Epithelial cell of esophagus (primary cell): Measurements from ENCODE around the gene NDRG4.

Experiments
- DNase-seq: peaks from one replicate; pipeline ENCODE4 v3.0.0; 2010; ENCODE audit warnings: low read depth
- H3K4me3 ChIP-seq: 2 replicates; pipeline ENCODE4 v1.5.1; 2011; ENCODE audit warnings: mild to moderate bottlenecking, low read length, control low read depth
- TF ChIP-seq, protein P1 (sequence below): IDR thresholded peaks from 2 replicates; pipeline ENCODE4 v1.5.1; 2011; ENCODE audit warnings: low read depth, mild to moderate bottlenecking, low read length, control low read depth, inconsistent platforms; ENCODE audit not compliant: insufficient read depth; ENCODE audit errors: missing control alignments

The NDRG4 gene

DNA sequence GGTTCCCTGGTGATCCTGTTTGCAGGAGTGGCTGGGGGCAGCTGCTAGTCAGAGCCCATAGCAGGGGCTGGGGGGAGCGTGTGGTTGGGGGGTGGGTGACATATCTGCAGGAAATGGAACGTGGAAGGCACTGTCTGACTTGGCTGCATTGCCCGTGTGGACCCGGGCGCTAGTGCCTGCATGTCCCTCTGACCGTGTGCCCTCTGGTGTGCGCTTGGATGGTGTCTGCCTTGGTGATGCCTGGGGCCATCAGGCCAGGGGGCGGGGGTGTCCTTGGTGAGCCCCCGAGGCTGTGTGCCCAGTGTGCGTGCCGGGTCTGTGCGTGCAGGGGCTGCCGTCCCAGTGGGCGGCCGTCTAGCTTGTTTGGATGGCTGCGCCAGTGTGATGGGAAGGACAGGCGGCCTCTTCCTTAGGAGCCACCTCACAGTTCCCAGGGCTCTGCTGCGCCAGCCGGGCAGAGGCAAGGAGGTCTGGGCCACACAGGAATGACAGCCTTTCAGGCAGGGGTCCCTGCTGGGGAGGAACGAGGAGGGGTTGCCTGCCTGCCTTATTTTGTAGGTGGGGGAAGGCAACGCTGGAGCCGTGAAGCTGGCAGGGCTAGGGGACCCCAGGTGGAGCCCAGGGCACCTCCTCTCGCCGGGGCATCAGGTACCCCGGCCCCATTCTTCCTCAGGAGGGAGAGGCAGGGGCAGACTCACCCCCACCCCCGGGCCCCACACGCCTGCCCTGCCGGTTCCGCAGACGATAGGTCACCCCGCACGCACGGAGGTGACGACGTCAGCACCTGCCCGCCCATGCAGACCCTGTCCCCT is 693 bp downstream of the NDRG4 start:
- H3K4me3 ChIP-seq = peak overlapping the region; percentile 35
- DNase-seq = no peak
- TF ChIP-seq, protein P1, sequence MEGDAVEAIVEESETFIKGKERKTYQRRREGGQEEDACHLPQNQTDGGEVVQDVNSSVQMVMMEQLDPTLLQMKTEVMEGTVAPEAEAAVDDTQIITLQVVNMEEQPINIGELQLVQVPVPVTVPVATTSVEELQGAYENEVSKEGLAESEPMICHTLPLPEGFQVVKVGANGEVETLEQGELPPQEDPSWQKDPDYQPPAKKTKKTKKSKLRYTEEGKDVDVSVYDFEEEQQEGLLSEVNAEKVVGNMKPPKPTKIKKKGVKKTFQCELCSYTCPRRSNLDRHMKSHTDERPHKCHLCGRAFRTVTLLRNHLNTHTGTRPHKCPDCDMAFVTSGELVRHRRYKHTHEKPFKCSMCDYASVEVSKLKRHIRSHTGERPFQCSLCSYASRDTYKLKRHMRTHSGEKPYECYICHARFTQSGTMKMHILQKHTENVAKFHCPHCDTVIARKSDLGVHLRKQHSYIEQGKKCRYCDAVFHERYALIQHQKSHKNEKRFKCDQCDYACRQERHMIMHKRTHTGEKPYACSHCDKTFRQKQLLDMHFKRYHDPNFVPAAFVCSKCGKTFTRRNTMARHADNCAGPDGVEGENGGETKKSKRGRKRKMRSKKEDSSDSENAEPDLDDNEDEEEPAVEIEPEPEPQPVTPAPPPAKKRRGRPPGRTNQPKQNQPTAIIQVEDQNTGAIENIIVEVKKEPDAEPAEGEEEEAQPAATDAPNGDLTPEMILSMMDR = no peak

DNA sequence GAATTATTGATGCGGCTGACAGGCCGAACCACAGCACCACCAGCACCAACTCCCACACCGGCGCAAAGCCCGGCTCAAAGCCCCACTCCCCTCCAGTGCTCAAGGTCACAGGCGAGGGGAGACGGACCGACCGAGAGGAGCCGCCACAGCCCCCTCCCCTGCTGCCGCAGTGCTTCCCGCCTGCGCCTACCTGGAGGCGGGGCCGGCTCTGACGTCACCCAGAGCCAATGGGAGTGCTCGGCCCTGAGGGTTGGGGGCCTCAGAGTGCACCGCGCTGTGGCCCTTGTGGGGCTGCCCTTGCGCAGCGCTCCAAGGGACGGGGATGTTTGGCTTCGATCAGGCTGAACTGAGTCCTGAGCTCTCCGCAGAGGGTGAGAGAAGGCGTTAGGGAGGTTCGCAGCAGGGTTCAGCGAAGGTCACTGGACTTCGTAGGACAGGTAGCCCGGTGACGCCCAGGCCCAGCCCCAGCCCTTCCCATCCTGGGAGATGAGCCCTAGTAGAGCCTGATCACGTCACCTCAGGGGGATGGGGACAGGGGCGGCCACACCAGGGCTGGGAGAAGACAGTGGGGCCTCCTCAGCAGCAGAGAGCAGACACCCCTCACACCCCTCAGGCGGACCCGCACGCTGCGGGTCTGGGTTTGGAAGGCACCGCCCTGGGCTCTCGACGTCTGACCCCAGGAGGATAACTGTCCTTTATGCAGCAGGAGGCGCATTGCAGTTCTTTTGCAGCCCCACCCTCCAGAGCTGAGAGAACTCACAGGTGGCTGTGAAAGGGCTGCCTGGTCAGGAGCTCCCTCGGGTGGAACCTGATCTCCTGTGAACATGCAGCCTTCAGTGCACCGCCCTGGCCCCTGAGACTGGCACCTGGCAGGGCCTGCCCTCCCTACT is 1.5 kb downstream of the NDRG4 start:
- peak; percentile 20 for DNase-seq
- TF ChIP-seq, protein P1 = no peak
- H3K4me3 ChIP-seq = peak overlapping the region; percentile 35

DNA sequence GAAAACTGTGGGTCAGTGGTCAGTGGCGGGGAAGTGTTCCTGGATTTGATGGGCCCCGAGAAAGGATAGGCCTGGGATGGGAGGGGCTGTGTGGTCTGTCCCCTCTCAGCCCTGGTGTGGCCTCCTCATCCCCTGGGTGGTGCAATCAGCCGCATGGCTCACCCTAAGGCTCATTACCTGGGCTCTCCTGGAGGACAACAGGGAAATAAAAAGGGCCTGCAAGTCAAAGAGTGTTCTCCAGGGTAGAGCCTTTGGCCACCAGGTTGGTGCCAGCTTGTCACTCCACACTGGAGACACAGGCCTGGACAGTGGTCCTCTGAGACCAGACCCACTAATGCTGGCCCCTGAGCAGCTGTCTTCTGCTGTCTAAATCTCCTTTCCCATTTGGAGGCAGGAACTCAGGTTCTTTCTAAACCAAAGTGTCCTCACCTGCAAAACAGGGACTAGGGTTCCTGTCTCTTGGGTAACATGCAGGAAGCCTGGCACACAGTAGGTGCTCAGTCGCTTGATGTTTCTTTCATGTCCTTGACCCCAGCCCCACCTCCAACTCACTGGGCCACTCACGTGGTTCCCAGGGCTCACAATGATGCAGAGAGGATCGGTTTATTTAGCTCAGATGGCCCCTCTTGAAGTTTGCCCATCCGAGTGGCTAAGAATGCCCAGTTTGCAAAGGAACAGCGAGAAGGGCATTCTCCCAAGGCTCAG is 2.4 kb downstream of the NDRG4 start:
- no peak for DNase-seq
- TF ChIP-seq, protein P1 = no peak
- H3K4me3 ChIP-seq = no peak overlapping the region

DNA sequence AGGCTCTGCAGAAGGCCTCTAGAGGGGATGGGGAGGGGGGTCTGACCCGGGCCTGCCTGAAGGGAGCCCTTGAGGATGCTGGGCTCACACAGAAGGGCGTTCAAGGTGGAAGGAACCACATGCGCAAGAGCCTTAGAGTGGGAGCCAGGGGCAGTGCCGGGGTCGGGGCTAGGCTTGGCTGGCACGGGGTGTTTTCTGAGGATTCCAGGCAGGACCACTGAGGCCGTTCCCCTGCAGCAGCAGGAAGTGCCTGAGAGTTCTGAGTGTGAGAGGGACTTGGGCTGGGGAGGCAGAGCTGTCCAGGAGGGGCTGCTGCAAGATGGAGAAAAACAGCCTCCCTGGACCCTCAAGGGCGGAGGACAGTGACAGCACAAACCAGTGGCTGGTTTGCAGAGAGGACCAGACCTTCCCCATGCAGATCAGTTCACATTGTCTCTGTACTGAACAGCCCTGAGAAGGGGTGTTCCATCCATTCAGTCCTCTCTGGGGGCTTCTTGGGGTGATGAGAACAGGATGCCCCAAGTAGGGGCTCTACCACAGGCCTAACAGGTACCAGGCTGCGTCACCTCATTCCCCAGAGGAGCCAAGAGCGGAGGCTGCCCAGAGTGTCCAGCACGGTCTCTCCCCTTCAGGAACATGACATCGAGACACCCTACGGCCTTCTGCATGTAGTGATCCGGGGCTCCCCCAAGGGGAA is 3.4 kb downstream of the NDRG4 start:
- no peak for DNase-seq
- no peak overlapping the region for H3K4me3 ChIP-seq
- TF ChIP-seq, protein P1 = no peak

DNA sequence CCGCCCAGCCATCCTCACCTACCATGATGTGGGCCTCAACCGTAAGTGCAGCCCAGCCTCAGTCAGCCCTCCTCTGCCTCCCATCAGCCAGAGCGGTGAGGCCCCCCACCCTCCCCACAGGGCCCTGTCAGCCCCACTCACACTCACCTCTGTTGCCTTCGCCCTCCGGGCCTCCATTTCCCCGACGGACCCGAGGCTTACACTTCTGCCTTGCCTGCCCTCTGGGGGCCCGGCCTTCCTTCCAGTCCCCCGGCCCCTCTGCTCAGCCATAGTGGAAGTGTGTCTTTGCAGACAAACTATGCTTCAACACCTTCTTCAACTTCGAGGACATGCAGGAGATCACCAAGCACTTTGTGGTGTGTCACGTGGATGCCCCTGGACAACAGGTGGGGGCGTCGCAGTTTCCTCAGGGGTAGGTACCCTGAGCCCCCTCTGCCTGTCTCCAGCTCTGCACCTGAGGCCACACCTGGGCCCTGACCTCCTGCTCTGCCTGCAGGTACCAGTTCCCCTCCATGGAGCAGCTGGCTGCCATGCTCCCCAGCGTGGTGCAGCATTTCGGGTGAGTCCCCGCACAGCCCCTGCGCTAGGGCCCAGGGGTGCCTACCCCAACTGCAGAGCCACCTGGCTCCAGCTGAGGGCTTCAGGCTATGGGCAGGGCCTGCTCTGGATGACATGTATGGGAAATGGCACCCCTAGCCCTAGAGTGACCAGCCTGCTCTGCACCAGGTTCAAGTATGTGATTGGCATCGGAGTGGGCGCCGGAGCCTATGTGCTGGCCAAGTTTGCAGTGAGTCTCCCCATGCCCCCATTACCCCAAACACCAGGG is 4.1 kb downstream of the NDRG4 start:
- no peak for DNase-seq
- TF ChIP-seq, protein P1 = no peak
- no peak overlapping the region for H3K4me3 ChIP-seq
